CD4-positive, alpha-beta T cell treated with Interferon alpha-2 for 1 hour (primary cell): ENCODE data around the gene KNDC1.
A peak's percentile ranks its signal among the peaks of the same experiment; 100 is the strongest.
"Not testable (repeated sequence)": the region's sequence is repeated elsewhere in the genome, so short reads cannot be mapped to it uniquely, and the experiment has no call there.

Source experiments
- DNase-seq, 2 donors: peaks; one replicate each; pipeline ENCODE4 v3.0.0-alpha.2; 2020 to 2022

KNDC1 gene, protein sequence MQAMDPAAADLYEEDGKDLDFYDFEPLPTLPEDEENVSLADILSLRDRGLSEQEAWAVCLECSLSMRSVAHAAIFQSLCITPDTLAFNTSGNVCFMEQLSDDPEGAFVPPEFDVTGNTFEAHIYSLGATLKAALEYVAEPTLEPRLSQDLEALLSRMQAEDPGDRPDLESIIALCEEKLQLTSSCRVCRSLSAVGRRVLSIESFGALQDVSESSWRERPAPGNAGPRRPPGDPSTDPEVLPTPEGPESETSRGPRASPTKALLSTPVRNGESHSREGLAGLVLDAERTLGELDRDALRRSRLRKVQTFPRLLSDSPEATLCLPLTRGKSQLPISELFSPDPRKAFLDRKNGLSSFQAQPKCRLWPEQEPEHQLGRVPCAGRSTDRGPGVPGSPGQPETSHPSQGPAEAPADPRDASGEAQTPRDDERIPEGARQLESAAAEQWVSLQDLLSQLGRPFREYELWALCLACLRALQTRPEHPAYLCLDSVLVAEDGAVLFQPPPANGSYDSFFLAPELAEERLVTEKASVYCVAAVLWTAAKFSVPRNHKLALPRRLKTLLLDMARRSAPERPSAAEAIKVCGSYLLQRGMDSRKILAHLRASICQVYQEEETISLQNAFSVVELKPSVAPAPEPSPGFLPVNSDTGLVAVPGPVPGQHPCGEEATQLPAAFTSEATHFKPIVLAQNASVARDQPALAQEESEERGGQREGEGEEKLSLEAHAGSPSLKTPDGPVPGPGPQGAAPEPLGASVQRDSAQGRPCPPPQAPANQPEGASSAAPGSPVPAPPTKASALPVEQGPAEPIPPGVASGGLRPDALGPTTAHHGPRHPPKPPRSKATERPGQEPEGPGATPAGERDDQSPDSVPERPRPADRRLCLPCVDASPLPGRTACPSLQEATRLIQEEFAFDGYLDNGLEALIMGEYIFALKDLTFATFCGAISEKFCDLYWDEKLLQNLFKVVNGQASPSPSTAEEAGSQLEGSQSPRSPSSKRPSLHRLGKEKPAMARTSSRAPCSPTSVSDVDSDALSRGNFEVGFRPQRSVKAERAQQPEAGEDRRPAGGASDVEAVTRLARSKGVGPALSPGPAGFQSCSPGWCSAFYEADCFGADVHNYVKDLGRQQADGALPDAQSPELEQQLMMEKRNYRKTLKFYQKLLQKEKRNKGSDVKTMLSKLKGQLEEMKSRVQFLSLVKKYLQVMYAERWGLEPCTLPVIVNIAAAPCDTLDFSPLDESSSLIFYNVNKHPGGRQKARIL (N-terminal part only)

DNA sequence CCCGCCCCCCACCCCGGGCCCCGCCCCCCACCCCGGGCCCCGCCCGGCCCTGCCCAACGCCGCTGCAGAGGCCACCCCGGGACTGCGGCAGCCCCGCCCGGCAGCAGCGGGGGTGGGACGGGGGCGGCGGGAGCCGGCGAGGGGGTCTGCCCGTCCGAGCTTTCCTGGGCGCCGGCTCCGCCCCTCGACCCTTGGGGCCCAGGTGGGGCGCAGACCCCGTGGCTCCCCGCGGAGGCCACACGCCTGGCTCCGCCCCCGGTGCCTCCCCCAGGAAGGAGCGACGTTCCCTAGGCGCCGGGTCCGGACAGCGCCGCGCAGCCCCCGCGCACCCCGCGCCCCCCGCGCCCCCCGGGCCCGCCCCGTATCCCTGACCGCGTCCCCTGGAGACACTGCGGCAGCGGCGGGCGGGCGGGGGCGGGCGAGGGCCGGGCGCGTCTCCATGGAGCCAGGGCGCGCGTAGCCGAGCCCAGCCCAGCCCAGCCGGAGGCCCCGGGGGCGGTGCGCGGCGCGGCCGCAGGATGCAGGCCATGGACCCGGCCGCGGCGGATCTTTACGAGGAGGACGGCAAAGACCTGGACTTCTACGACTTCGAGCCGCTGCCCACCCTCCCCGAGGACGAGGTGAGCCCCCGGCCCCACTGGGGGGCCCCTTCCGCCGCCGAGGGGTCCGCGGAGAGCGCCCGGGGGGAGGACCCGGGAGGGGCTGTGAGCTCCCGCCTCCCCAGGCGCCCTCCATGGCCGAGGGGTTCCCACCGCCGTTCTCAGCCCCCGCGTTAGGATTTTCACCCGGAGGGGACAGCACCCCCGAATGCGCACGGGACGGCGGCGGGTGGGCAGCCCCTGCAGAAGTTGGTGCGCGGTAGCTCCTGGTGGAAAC, at the start of gene KNDC1:
Gene KNDC1, plus strand, starts transcription at position 270 of the 876 bp plus-strand sequence. Its CDS starts 249 bp downstream, at position 519.
- DNase-seq: peak in 1 of 2 donors; percentile 17

DNA sequence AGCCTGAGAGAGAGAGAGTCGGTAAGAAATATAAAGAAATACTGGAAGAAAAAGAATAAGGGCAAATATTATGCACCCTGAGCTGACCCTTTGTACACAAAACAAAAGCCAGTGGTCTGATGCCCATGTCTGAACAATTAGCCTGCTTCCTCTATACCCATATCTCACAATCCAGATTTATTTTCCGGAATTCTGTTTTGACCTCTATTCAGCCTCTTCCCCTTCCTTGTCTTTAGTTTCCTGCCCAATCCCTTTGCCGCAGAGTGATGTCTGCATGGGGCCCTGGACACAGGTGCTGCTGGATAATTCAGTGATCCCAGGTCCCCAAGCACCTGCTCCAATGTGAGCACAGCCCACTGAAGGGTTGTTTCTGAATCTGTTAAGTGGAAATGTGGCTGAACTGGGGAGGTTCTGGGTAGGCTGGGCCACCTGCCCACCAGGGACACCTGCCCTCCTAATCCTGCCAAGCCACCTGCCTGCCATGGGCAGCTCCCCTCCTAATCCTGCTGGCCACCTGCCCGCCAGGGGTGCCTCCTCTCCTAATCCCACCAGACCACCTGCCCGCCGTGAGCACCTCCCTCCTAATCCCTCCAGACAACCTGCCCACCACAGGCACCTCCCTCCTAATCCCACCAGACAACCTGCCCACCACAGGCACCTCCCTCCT, 49.3 kb upstream of the KNDC1 start:
- no peak for DNase-seq

DNA sequence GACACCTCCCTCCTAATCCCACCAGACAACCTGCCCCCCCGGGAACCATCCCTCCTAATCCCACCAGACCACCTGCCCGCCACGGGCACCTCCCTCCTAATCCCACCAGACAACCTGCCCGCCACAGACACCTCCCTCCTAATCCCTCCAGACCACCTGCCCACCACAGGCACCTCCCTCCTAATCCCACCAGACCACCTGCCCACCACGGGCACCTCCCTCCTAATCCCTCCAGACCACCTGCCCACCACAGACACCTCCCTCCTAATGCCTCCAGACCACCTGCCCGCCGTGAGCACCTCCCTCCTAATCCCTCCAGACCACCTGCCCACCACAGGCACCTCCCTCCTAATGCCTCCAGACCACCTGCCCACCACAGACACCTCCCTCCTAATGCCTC, 48.4 kb upstream of the KNDC1 start:
- DNase-seq: not testable (repeated sequence)

DNA sequence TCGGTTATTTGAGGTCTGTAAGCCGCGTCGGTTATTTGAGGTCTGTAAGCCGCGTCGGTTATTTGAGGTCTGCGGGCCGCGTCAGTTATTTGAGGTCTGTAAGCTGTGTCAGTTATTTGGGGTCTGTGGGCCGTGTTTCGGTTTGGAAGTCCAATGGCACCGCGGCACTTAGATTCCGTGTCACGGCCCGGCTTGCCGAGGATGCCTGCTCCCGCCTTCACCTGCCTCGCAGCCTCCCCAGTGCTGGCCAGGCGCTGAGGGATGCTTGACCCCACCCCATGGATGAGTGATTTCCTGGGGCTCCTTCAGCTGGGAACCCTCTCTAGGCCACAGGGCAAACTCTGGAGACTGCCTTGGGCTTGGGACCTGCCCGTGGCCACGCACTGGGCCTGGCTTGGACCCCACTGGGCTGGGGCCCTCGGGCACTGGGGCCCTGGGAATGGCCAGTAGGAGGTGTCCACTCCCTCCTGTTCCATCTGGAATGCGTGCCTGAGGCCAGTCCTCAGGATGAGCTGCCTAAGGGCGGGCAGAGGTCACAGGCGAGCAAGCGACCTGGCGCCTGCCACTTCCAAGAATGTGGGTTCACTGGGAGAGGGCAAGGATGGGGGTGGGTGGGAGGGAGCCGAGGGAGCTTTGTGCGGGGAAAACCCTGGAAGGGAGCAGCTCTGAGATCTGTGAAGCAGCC, 46.7 kb upstream of the KNDC1 start:
- DNase-seq: no peak

DNA sequence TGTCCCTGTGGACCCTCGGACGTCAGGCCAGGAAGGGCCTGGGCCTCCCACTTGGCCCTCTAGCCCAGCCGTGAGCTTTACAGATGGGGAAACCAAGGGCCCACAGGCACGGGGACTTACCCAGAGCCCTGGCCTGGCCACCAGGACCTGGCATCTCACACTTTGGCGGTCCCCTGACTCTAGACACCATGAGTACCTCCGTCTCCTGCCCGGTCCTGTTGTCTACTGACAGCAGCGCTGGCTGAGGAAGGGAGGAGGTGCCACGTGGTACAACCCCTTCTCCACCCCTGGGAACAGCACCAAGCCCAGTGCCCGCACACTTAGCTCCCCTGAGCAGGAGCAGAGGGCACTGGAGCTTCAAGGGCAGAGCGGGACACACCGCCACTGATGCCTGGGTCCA, 46.2 kb upstream of the KNDC1 start:
- DNase-seq: no peak

DNA sequence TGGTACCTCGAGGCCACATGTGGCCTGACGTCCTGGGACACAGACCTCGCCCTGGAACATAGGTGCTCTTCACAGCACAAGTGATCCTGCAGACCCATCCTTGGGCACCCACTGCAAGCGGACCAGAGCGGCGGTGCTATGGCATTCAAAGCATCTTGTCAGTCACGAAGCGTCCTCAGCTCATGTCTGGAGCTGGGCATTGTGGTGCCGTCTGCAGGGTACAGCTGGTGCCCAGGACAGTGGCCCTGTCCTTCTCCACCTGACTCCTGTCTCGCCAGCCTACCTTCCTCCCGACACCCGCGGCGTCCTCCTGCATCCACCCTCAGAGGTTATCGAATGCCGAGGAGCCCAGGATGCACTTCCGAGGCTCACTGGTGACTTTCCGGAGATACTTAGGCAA, 45.8 kb upstream of the KNDC1 start:
- no peak for DNase-seq

DNA sequence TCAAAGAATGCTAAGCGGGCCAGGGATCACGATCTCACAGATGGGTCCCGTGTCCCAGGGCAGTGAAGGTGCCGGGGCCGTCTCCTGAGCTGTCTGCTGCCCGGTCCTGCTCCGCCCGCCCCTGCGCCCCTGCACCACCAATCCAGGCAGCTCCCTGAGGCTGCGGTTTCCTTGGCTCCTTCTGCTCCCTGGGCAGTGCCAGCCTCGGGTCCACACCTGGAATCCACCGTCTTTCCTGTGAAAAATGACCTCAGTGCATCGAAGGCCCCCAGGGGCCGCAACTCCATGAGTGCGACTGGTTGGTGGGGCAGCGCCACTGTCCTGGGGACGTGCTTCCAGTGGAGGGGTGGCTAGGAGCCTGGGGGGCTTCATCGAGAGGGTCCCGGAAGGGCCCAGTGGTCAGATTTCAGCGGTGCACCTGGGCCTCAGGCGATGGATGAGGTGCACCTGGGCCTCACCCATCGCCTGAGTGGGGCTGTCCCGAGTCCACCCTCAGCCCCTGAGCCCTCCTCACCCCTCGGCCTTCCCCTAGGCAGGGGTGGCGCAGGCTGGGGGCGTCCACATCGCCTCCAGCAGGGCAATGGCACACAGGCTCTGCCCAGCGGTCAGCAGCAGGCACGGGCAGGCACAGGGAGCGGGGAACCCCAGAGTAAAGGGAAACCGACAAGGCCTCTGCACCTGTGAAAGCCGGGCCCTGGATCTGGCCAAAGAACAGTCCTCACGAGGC, 45.1 kb upstream of the KNDC1 start:
- DNase-seq: no peak

DNA sequence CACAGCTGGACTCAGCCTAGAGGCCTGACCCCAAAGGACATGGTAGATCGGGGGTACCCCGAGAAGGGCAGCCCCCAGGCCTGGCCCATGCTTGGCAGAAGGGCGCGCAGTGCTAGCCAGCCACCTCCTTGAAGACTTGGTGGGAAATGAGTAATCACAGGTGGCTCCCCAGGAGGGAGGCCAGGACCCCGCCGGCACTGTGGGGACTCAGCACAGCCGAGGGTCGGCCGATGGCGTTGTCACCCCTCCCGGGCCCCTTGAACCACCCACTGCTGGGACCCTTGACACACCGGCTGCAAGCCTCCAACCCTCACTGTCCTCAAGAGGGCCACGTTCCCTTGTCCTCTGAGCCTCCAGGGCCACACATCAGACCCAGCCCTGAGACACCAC, 44.6 kb upstream of the KNDC1 start:
- no peak for DNase-seq

DNA sequence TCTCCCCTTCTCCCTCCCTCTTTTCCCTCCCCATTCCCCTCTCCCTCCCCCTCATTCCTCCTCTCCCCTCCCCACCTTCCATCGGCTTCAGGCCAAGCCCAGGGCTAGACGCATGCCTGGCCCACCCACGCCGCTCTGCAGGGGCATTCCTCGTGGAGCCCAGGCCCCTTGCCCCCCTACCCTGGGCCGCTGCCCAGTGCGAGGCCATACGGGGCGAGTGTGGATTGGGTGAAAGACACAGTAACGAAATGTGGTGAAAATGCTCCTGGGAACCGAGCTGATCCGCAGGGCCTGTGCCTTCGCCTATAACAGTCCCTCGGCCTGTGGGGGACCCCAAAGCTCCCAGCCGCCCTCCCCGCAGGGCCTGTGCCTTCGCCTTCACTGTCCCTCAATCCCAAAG, 44.0 kb upstream of the KNDC1 start:
- DNase-seq: no peak

DNA sequence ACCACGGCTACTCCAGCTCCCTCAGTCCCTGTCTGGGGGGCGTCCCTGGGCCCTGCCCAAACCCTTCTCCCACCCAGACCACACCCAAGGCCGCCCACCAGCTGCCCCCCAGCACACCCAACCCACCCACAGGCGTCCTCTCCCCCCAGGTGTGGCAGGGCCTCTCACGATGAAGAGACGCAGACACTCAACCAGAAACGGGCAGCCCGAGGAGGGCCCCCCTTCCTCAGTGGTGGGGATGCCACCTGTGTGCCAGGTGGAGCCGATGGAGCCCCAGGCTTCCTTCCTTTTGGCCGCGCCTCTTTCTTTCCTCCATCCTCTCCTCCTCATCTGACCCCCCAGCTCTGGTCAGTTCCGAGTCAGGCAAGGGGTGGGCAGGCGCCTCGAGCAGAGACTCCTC, 43.6 kb upstream of the KNDC1 start:
- no peak for DNase-seq

DNA sequence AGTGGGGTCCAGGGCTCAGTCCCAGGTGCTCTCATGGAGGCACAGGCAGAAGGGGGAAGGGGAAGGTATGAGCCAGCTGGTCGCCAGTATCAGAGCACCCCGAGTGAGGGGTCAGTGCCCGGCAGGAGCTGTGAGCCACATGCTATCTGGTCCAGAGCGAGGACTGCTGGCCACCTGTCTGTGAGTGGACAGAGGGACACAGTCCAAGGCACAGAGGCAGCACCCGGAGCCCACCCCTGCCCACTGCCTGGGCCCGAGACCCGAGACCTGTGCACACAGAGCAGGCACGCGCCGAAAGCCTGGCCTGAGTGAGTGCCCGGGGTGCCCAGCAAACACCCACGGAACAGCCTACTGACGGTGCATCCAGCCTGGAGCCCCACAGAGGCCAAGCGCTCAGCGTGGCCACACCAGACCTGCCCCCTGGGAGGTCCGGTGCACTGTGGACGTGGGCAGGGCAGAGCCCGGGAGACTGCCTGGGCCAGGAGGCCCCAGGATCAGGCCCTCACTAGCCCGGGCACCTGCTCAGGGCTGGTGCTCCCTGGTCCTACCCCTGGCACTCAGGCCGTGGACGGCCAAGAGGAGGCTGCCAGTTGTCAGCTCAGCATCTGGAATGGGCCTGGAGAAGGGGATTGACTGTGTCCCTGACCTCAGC, 42.9 kb upstream of the KNDC1 start:
- no peak for DNase-seq

DNA sequence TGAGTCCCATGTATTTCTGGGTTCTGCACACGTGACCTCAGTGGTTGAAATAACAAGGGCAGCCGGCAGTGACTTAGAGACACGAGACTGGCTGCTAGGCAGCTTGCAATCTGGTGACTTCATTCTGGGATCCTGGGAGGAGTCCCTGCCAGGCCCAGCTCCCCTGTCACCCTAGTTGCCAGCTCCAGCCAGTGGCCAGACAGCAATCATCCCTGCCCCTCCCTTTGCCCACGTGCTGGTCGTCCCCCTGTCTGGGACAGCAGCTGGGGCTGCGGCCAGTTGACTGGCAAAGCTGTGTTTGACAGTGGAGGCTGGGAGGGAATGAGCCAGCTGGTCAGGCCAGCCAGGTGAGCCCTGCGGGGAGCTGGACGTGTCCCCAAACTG, 42.3 kb upstream of the KNDC1 start:
- no peak for DNase-seq

DNA sequence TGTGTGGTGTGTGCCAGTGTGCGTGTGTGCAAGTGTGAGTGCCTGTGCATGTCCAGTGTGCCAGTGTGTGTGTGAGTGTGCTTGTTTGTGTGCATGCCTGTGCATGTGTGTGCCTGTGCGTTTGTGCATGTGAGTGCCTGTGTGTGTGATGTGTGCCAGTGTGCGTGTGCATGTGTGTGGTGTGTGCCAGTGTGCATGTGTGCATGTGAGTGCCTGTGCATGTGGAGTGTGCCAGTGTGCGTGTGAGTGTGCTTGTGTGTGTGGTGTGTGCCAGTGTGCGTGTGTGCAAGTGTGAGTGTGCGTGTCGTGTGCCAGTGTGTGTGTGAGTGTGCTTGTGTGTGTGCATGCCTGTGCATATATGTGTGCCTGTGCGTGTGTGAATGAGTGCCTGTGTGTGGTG, 38.5 kb upstream of the KNDC1 start:
- DNase-seq: no peak

DNA sequence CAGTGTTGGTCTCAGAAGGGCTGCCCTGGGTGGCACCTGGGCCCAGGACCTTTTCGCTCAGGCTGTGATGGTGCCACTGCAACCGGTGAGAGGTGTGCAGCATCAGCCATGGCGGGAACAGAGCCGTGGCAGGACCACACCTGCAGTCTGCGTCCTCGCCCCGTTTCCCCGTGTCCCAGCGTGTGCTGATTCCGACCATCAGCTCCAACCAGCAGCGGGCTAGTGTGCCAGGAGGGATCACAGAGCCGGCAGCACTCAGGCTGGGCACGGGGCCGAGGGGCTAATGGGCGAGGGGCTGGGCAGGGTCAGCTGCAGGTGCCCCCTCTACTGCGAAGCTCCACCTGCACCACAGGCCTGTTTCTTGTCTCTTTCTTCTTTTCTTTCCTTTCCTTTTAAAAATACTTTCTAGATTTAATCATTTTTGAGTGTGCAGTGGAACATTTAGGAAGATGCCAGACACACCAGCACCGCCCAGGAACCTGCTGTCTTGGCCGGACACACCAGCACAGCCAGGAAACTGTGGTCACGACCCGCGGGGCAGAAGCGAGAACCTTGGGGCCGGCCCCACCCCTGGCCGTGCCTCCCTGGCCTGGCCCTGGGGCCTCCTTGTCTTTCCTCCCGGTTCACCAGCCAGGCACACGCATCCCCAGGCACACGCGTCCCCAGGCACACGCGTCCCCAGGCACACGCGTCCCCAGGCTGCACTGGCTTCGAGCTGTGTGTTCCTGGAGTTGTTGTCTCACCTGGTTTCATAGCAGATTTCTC, 37.7 kb upstream of the KNDC1 start:
- no peak for DNase-seq

DNA sequence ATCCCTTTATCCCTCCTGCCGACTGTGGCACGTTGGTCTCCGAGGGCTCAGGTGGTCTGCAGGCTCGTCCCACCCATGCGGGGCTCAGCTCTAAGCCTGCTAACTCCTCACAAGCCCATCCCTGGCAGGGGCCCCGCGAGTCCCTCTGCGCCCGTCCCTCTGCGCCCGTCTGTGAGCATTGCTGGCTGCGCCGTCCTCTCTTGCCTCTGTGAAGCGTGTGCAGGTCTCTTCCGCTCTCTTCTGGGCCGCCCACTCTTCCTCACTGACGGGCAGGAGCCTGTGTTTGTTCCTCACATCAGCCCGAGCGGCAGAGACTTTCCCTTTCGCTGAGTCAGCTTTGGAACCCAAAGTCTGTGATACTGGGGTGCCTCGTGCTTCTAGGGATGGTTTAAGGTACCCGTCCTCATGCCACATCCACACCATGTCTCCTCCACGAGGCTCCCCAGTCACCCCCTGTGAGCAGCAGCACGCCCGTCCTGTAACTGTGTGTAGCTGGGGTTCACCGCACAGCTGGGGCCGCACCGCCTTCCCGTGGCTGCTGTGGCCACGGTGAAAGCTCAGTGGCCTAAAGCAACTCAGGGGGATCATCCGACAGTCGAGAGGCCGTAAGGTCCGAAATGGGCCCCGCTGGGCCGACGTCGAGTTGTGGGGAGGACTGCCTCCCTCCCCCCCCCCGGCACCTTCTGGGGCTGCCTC, 36.8 kb upstream of the KNDC1 start:
- no peak for DNase-seq

DNA sequence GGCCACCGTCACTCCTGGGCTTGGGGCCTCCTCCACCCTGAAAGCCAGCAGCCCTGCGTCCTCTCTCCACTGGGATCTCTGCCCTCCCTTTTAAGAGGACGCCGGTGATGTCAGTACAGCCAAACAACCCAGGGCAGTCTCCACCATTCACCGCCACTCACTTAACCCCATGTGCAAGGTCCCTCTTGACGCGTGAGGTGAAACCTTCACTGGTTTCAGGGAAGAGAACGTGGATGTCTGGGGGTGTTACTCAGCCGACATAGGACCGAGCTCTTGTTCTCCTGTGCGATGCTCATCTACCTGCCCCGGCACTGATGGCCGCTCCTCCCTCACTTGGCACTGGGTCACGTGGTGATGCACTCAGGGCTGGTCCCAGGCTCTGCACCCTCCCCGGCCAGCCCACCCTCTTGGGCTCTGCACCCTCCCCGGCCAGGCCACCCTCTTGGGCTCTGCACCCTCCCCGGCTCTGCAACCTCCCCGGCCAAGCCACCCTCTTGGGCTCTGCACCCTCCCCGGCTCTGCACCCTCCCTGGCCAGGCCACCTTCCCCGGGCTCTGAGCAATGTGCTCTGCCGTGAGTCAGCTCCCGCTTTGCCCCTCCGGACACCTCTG, 36.2 kb upstream of the KNDC1 start:
- no peak for DNase-seq

DNA sequence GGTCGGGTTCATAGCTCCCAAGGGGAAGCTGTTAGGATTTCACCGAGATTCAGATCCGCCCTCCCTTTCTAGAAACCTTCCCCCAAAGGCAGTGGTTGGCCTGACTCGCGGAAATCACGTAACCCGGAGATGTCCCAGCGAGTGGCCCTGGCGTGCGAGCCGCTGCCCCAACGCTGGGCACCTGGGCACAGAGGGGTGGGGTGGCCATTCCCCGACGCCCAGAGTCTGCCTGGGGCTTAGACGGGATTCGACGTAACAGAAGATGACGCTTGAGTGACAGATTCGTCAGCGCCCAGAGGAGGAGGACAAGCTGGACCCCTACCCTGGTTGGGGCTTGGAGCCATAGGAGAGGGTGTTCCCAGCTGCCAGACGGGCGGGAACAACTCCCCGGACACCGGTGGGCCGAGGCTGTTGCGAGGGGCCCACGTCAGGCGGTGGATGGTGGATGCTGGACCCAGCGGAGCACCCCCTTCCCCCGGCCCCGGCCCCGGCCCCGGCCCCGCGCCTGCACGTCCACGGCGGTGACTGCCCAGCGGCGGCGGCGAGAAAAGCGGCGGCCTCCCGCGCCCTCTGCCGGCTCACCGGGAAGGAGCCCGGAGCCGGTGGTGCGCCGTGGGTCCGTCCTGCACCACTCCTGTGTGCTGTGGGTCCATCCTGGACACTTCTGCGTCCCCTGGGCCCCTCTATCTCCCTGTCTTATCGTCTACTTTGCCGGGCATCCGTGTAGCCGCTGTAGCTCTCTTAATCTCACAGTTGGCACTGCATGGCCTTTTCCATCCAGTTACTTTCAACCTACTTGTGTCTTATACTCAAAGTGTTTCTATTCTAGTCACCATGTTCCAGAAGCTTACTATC, 35.4 kb upstream of the KNDC1 start:
- DNase-seq: no peak
